Measurements from ENCODE around the gene ZNRF1.
A peak's percentile ranks its signal among the peaks of the same experiment; 100 is the strongest.

The ZNRF1 gene

DNA sequence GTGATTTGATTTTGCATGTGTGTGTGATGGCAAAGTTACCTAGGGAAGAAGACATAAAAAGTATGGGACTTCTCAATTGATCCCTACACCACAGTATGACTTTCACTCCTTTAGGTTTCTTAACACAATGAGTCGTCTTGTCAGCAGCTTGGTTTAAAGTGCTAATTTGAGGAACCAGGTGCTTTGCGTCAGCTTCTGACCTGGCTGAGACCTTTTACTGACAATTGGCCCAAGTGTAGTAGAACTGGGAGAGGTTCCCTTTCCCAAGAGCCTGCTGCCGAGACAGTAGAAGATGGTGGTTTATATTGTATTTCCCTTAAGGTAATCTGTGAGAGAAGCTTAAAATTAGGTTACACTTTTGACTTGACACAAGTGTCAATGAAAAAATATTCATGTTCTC lies 62.8 kb downstream of the ZNRF1 start:
- DNase-seq (ENCODE audit: low spot score): no peak

GRCh38 chr16:75062135-75062975 lies 63.5 kb downstream of the ZNRF1 start:
- DNase-seq (ENCODE audit: low spot score): peak; percentile 74

- no peak for DNase-seq (ENCODE audit: low spot score)
Observed at GRCh38 chr16:75062976-75063346, 64.1 kb downstream of the ZNRF1 start.

DNA sequence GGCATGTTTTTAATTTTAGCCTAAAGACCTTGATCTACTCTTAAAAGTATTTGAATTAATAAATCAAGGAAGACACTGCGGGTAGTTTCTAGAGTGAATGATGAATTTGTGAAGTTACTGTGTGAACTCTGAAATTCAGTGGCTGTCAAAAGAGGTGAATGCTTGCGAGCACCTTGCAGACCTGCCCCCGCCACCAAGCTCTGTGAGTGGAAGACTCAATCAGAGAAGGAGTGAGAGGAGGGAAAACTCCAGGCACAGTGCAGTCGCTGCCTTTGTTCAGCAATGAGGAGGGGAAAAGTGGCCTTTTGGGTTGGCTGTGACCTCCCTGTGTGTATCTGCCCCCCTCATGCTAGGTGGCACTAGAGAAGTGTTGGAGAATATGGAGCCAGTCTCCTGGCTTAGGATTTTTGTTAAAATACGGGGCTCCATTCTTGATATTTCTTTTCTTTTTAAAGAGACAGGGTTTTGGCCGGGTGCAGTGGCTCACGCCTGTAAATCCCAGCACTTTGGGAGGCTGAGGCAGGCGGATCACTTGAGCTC lies 64.8 kb downstream of the ZNRF1 start:
- DNase-seq (ENCODE audit: low spot score): no peak

GRCh38 chr16:75064403-75065148 lies 65.8 kb downstream of the ZNRF1 start:
- no peak for DNase-seq (ENCODE audit: low spot score)

DNA sequence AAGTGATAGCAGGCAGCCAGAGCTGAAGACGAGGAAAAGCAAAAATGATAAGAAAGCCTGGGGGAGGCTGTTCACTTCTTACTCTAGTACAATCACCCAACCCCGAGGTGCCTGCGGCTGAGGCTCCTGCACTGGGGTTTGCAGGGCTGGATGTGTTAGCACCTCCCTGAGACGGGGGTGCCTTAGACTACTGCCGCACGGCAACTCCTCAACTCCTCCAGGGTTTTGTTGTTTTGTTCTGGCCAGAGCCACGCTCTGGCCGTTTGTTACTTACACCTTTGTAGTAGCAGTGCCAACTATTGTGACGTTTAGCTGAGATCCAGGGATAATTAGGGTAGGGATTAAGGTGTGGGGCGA lies 66.3 kb downstream of the ZNRF1 start:
- DNase-seq (ENCODE audit: low spot score): peak; percentile 51

- DNase-seq (ENCODE audit: low spot score): peak; percentile 44
Observed at GRCh38 chr16:75065521-75066149, 66.8 kb downstream of the ZNRF1 start.

- no peak for DNase-seq (ENCODE audit: low spot score)
Observed at GRCh38 chr16:75066861-75067447, 68.1 kb downstream of the ZNRF1 start.

DNA sequence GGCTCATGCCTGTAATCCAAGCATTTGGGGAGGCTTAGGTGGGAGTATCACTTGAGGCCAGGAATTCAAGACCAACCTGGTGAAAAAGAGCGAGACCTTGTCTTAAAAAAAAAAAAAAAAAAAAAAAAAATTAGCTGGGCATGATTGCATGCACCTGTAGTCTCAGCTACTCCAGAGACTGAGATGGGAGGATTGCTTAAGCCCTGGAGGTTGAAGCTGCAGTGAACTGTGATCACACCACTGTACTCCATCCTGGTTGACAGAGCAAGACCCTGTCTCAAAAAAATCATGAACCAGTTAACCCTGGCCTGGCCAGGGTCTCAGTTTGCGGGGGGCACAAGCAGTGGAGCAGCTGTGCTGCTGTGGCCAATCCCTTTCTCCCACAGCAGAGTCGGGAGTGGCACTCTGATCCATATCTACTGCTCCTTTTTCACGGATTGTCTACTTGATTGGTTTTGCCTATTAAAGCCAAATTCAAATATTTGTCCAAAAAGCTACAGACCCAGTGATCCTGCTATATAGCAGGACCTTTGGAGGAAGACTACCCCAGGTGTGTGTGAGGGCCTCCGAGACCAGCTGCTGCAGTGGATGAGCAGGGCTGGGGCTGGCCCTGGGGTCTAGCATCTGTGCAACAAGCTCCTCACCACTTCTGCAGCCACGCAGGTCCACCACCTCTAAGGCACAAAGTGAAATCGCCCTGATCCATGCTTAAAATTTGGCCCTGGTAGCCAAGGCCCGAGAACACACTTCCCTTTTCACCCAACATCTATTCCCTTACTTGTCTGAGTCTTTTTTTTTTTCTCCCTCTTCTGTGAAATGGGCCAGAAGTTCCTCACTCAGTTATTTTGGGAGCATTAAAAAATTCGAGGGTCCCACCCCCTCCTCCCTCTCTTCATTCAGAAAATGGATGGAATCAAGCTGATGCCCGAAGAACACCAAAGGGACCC lies 69.5 kb downstream of the ZNRF1 start:
- DNase-seq (ENCODE audit: low spot score): no peak

GRCh38 chr16:75070012-75070841 lies 71.4 kb downstream of the ZNRF1 start:
- DNase-seq (ENCODE audit: low spot score): no peak

DNA sequence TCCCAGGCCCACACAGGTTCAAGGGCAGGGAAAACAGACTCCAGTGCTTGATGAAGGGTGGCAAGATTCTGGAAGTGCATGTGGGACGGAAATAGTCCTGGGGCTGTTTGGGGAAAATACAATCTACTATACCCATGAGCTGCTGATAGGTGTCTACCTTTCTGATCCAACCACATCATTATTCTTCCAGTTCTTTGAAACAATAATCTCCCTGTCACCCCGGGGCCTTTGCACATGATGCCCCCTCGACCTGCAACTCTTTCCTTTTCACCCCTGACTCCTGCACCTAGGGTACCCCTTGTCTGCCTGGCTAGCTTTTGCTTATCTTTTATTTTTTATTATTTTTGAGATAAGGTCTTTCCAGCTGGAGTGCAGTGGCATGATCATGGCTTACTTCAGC lies 72.8 kb downstream of the ZNRF1 start:
- DNase-seq (ENCODE audit: low spot score): no peak

- no peak for DNase-seq (ENCODE audit: low spot score)
Observed at GRCh38 chr16:75072239-75072947, 73.6 kb downstream of the ZNRF1 start.

DNA sequence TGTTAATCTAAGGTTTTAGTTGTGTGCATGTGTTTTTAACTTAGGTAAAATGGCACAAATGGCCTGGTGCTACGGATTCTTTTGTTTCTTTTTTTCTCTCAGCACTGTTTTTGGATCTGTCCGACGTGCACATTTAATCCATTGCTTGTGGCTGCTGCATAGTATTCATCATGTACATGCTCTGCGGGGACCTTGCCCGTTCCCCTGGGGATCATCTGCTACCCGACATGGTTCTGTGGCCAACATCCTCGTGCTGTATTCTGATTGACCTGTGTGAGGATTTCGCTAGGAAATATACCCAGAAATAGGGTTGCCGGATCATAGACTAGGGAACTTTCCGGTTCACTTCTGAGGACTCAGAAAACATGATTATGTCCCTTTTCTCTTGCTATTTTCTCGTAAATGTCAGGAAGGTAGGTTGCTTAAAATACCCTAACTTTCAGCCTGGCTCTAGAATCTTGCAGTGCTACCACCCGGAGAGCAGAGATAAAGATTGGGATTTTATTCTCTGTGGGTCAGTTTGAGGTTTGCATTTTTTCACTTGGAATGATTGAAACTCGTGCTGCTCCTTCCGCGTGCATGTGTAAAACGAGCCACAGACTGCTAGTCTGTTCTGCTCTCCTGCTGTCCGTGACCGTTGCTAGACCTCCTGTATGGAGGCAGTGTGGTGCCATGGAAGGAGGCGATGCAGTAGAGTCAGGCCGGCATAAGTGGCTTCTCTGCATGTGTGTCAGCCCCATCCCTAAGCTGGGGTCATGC lies 74.9 kb downstream of the ZNRF1 start:
- DNase-seq (ENCODE audit: low spot score): no peak

DNA sequence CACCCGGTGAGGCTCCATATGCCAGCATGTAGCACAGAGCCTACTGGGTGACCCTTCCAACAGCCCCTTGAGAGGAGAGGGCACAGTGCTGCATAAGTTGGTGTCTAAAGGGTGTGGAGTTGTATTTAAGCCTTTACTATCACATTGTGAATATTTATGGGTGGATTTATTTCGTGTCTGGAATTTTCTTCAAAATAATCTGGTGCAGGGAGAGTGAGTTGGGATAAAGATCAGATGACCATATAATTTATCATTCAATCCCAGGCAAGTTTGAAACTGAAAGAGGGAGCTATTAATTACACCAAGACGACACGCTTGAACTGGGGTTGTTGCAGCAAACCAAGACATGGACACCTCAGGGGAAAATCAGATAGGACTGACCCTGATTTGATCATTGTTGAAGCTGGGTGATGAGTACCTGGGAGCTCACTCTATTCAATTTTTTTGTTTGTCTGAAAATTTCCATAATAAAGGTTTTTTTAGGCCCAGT lies 75.5 kb downstream of the ZNRF1 start:
- no peak for DNase-seq (ENCODE audit: low spot score)

DNA sequence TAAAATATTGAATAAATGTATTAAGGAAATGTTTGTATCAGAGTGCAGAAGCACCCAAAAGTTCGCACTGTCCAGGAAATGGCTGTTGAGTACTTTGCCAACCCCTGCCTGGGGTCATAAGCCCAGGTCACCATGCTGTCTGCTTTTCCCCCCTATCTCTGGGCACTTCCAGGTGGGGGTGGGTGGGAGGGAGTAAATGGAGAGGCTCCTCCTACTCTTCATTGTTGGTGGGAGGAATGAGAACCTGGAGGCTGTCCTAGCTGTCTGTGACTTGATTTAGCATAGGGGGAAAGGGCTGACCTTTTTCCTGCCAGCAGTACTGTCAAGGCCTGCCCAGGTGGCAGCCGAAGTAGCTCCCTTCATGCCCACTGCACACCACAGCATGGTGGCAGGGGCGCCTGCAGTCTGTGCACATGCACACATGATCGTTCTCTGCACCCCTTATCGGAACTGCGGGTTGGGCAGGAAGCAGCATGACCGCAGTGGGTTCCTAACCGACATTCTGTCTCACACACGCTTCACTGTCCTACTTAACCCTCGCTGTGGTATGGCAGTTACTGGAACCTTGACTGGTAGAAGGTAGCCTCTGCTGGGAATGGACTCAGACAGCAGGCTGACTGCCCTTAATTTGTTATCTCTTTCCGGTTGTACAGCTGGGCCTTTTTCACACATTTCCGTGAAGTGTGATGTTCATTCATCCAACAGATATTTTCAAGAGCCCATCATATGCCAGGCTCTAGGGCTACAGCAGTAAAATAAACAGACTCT lies 76.3 kb downstream of the ZNRF1 start:
- DNase-seq (ENCODE audit: low spot score): peak; percentile 56

- DNase-seq (ENCODE audit: low spot score): no peak
Observed at GRCh38 chr16:75075688-75076268, 77.0 kb downstream of the ZNRF1 start.

DNA sequence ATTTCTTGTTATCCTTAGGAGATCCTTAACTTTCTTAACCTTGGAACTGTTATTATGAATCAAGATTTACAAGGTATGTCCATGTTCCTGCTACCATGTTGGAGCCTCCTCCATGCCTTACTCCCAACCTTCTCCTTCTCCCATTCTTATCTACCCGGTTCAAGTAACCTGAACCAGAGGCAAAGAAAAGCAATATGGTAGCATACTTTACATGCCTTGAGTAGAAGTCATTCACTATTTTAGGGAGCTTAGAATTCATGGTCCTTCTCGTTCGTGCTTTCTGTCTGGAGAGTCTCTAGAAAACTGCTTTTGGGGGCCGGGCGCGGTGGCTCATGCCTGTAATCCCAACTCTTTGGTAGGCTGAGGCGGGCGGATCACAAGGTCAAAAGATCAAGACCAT lies 80.1 kb downstream of the ZNRF1 start:
- no peak for DNase-seq (ENCODE audit: low spot score)

Data from hematopoietic multipotent progenitor cell treated with erythropoietin and hydrocortisone succinate and interleukin-3 and kit ligand, for 15 days (in vitro differentiated cells).